HG03521 (cell line): ENCODE results near the gene SHC1.
A peak's percentile ranks its signal among the peaks of the same experiment; 100 is the strongest.

ENCODE experiments used
- ATAC-seq: cut with Tn5 transposase; IDR thresholded peaks from one replicate; pipeline ENCODE4 v1.9.1; 2021; ENCODE audit warnings: mild to moderate bottlenecking, moderate library complexity; ENCODE audit not compliant: unreplicated experiment

The SHC1 gene

GRCh38 chr1:154974808-154975408 lies 4.4 kb upstream of the SHC1 start:
- ATAC-seq = peak; percentile 36

- ATAC-seq = peak; percentile 79
Measured at GRCh38 chr1:154974102-154974807, 3.7 kb upstream of the SHC1 start, which contains the start of gene CKS1B. TSS of gene CKS1B (plus strand) at chr1:154974681. CDS start at chr1:154974746, 65 bp downstream.

- peak; percentile 23 for ATAC-seq
Measured at GRCh38 chr1:154973344-154974101, 3.0 kb upstream of the SHC1 start.

- no peak for ATAC-seq
Measured at GRCh38 chr1:154972517-154973343, 2.2 kb upstream of the SHC1 start.

DNA sequence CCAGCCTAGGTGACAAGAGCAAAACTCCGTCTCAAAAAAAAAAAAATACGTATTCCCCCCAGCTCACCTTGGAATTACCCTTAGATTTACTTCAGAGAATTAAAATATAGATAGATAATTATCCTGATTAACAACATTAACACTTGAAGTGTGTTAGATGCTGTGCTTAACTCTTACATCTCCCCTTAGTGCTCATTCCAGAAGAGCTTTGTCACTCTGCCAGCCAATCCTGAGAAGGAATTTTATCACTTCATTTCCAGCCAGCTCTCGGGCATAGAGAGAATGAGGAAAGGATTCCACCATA lies 1.6 kb upstream of the SHC1 start:
- ATAC-seq = no peak

DNA sequence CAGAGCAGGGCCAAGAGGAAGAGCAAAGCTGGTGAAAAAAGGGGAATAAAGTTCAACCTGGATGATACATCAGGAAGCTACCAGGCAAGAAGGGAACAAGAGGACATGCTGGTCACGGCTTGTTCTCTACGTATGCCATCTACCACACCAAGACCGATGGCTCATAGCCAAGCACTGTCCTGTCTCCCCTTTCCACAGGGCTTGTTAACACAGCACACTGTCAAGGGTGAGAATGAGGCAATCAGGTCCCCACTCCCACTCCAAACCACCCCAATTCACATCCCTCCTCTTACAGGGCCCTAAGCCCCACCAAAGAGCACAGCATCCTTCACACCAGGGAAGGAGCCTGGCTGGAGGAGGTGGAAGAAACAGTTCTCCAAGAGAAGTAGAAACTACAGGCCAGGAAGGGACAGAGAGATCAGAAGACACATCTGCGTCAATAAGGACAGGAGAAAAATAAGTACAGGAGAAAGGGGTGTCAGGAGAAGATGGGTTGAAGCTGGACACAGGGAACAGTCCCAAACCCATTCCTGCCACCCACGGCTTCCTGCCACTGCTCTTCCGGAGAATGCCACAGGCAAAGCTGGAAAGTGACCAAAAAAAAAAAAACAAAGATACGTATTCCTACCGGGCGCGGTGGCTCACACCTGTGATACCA lies 923 bp upstream of the SHC1 start:
- no peak for ATAC-seq

GRCh38 chr1:154969860-154970452 lies 591 bp downstream of the SHC1 start:
- no peak for ATAC-seq

DNA sequence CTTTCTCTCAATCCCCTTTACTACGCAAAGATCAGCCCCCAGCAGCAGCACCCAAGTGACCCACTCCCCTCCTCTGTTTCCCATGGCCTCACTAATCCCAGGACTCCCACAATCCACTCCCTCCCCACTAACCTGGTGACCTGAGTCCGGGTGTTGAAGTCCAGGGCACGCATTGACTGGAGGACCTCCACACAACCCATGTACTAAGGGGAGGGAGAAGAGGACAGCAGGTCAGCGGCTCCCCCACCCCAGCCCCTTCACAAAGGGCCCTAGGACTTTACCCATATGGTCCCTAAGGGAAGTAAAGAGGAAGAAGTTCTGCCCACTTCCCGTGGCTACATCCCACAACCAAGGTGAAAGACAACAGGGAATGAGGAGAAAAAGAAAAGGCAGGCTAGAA lies 1.3 kb downstream of the SHC1 start:
- ATAC-seq = no peak

GRCh38 chr1:154968731-154969130 lies 1.8 kb downstream of the SHC1 start:
- ATAC-seq = no peak

GRCh38 chr1:154967331-154967950 lies 3.1 kb downstream of the SHC1 start:
- ATAC-seq = no peak

- ATAC-seq = no peak
Measured at GRCh38 chr1:154966111-154966510, 4.4 kb downstream of the SHC1 start.

- ATAC-seq = no peak
Measured at GRCh38 chr1:154964359-154964758, 6.2 kb downstream of the SHC1 start.

DNA sequence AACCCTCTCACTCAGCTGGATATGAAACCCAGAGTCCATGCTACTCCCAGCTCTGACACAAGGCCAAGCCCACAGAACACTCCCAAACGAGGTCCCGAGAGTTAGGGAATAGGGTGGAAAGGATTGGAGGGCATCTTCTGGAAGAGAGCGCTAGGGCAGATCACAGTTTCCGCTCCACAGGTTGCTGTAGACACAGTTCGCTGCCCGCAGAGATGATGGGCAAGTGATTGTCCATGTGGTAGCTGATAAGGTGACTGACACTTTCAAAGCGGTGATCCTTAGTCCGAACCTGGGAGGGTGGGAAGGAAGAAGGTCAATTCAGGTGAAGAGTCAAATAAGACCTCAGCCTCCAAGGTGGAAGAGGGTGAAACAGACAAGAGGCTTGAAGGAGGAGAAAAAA lies 6.9 kb downstream of the SHC1 start:
- ATAC-seq = no peak

GRCh38 chr1:154962795-154963330 lies 7.7 kb downstream of the SHC1 start:
- no peak for ATAC-seq

- no peak for ATAC-seq
Measured at GRCh38 chr1:154962156-154962749, 8.3 kb downstream of the SHC1 start.

- peak; percentile 64 for ATAC-seq
Measured at GRCh38 chr1:154961207-154962155, 9.1 kb downstream of the SHC1 start, which contains the start of gene PYGO2. TSS of gene PYGO2 (minus strand) at chr1:154961782. CDS start at chr1:154961576, 206 bp downstream.

- no peak for ATAC-seq
Measured at GRCh38 chr1:154960446-154961136, 10.0 kb downstream of the SHC1 start.
